A673 (cell line): ENCODE data around the gene STUM. TPM values are rescaled to one million over a fixed set of nuclear protein-coding genes. Genes with fewer than 3 reads are reported as not detected.

Source experiments
- BruUV-seq: library from RNA; stranded (reverse); fragments of 400-500 nt; replicated peaks from 2 replicates; lab custom pipeline; 2021; lab: Mats Ljungman, UMichigan
- CTCF ChIA-PET: fragments of 300-600 bp; sonication (Branson Sonifier 250); formaldehyde crosslinking; loops from one replicate; lab custom pipeline; 2022; ENCODE audit warnings: antibody characterized with exemption; lab: Charles Lee
- POLR2A ChIA-PET: fragments of 300-600 bp; sonication (Branson Sonifier 250); formaldehyde crosslinking; loops from one replicate; lab custom pipeline; 2022; ENCODE audit warnings: antibody characterized with exemption; ENCODE audit not compliant: low non-redundant PET; lab: Charles Lee
- DNase-seq: peaks from one replicate; pipeline ENCODE4 v3.0.0-alpha.2; 2015; ENCODE audit warnings: low spot score
- H3K27ac ChIP-seq: fragments of 200-600 bp; sonication (generic); 2 replicates; pipeline ENCODE4 v1.5.1; 2016; ENCODE audit warnings: mixed run types, low read depth, mild to moderate bottlenecking, mixed read lengths, antibody characterized with exemption, low read length; ENCODE audit not compliant: poor library complexity, severe bottlenecking
- H3K27me3 ChIP-seq: fragments of 200-600 bp; sonication (generic); replicated peaks from 2 replicates; pipeline ENCODE4 v1.6.1; 2017; ENCODE audit warnings: mixed run types, low read depth, mild to moderate bottlenecking, mixed read lengths, antibody characterized with exemption, low read length; ENCODE audit not compliant: insufficient read depth, poor library complexity
- H3K36me3 ChIP-seq: fragments of 200-600 bp; sonication (generic); 2 replicates; pipeline ENCODE4 v1.6.1; 2016; ENCODE audit warnings: mixed run types, mild to moderate bottlenecking, mixed read lengths, antibody characterized with exemption, low read length; ENCODE audit not compliant: insufficient read depth, poor library complexity, severe bottlenecking
- H3K4me1 ChIP-seq: fragments of 200-600 bp; sonication (generic); 2 replicates; pipeline ENCODE4 v1.6.1; 2017; ENCODE audit warnings: mixed run types, mild to moderate bottlenecking, mixed read lengths, antibody characterized with exemption, low read length; ENCODE audit not compliant: insufficient read depth, poor library complexity, severe bottlenecking
- H3K4me3 ChIP-seq: fragments of 200-600 bp; sonication (generic); 2 replicates; pipeline ENCODE4 v1.5.1; 2016; ENCODE audit warnings: low read depth, mixed run types, mild to moderate bottlenecking, mixed read lengths, low read length; ENCODE audit not compliant: poor library complexity, severe bottlenecking
- H3K9me3 ChIP-seq: fragments of 200-600 bp; sonication (generic); 2 replicates; pipeline ENCODE4 v1.6.1; 2016; ENCODE audit warnings: mixed run types, low read depth, mild to moderate bottlenecking, mixed read lengths, antibody characterized with exemption, low read length; ENCODE audit not compliant: poor library complexity, severe bottlenecking
- EZH2 ChIP-seq: fragments of 200-600 bp; sonication (generic); IDR thresholded peaks from 2 replicates; pipeline ENCODE4 v1.6.1; 2017; ENCODE audit warnings: borderline replicate concordance, low read depth, mild to moderate bottlenecking, mixed read lengths, antibody characterized with exemption, low read length; ENCODE audit not compliant: poor library complexity, severe bottlenecking
- intact Hi-C: fragments of 100-400 bp; cut with micrococcal nuclease; formaldehyde crosslinking; loops from one replicate; pipeline ENCODE4 v1.10.0; 2022; ENCODE audit not compliant: unreplicated experiment
- total RNA-seq: library from RNA; stranded (reverse); gene quantifications from 2 replicates; pipeline ENCODE4 v1.2.3, GENCODE V29; 2021
- TF ChIP-seq, protein P1 (sequence below): fragments of 300-800, 200-600 bp; sonication (generic); conservative IDR thresholded peaks from 2 replicates; pipeline ENCODE4 v1.5.1; 2017; ENCODE audit warnings: low read depth, mild to moderate bottlenecking, antibody characterized with exemption, low read length, moderate library complexity, mixed read lengths

STUM gene
- total RNA-seq, 1 experiment from 2014 or later, result 0.54 TPM

DNA sequence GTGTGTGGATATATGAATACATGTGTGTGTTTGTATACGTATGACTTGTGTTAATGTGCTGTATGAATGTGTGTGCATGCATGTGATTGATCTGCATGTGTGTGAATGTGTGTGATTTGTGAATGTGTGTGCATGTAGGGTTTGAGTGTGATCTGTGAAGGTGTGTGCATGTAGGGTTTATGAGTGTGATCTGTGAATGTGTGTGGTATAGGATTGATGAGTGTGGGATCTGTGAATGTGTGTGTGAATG, 88.2 kb downstream of the STUM start:
- H3K9me3 ChIP-seq, result no peaks in the 10 kb centered on the region
- intact Hi-C loops, result no loop called here
- POLR2A ChIA-PET, result no interaction called here
- H3K4me1 ChIP-seq, result no peaks in the 10 kb centered on the region
- CTCF ChIA-PET, result no interaction called here
- H3K27ac ChIP-seq, result no peak overlapping the region
- no peak for DNase-seq
- no peaks in the 10 kb centered on the region for H3K27me3 ChIP-seq
- H3K4me3 ChIP-seq, result no peak overlapping the region
- H3K36me3 ChIP-seq, result no peaks in the 10 kb centered on the region
- no peak for TF ChIP-seq EZH2
- TF ChIP-seq, protein P1, sequence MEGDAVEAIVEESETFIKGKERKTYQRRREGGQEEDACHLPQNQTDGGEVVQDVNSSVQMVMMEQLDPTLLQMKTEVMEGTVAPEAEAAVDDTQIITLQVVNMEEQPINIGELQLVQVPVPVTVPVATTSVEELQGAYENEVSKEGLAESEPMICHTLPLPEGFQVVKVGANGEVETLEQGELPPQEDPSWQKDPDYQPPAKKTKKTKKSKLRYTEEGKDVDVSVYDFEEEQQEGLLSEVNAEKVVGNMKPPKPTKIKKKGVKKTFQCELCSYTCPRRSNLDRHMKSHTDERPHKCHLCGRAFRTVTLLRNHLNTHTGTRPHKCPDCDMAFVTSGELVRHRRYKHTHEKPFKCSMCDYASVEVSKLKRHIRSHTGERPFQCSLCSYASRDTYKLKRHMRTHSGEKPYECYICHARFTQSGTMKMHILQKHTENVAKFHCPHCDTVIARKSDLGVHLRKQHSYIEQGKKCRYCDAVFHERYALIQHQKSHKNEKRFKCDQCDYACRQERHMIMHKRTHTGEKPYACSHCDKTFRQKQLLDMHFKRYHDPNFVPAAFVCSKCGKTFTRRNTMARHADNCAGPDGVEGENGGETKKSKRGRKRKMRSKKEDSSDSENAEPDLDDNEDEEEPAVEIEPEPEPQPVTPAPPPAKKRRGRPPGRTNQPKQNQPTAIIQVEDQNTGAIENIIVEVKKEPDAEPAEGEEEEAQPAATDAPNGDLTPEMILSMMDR, result no peak
- no TSS peak for BruUV-seq

DNA sequence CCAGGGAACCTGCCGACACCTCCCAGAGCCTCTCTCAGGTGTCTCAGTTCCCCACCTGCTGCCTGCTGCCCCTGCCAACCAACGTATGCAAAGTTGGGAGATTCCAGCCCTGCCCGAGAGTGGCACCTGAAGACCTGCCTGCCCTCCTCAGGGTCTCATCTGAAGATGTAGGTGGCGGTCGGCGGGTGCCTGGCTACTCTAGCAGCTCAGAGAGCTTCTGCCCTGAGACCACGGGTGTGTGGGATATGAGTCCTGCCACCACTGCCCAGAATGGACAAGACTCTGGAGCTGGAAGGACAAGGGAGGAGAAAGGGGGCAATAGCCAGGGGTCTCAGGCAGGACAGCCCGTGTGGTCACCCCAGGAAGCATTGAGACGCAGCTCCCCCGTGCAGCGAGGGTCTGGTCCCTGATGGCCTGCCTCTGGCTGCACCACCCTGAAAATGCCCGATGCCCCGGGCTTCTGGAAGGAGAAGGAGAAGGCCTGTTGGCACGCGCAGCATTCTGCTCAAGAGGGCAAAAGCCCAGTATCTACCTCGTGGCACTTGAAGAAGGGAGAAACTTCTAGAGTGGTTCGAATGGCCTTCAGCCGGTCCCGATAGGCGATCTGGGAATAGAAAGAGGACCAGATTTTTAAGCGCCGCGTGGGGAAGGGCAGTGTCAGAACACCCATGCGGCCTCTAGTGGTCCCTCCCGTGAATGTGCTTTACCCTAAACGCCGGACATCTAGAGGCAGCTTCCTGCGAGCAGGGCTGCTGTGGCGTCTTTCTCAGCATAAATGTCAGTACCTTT, 88.8 kb downstream of the STUM start:
- Histone ChIP-seq H3K9me3 (no peaks in the 10 kb centered on the region), H3K4me3 (no peak overlapping the region), H3K4me1 (no peaks in the 10 kb centered on the region), H3K36me3 (no peaks in the 10 kb centered on the region), H3K27me3 (no peaks in the 10 kb centered on the region), H3K27ac (no peak overlapping the region)
- intact Hi-C loops, result no loop called here
- ChIA-PET POLR2A (no interaction called here), CTCF (no interaction called here)
- no peak for DNase-seq
- no TSS peak for BruUV-seq
- TF ChIP-seq EZH2, result no peak
- TF ChIP-seq, protein P1, result no peak

DNA sequence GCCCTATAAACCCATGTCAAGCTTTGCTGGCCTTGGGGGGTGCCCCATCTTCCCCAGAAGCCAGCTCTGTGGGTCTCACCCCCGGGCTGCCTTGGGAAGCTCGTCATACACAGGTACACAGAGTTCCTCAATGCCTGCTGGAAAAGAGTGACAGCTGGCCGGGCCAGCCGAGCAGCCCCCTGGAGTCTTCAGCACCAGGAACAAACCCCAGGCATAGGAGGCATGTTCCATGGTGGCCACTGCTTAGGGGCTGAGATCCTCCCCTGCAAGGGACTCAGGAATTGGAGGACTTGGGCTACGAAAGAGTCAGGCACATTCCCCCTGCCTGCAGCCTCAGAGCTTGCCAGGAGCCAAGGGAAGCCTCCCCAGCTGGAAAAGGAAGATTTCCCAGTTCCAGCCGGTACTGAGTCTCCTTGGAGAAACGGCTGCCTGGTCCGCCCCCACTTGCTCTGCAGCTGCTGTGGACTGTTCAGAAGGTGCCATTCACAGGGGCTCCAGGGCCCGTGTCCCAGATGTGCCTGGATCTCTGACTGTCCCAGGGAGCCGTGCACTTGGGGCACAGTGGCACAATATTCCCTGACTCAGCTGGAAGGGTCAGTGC, 89.5 kb downstream of the STUM start:
- no peak for DNase-seq
- CTCF ChIA-PET, result no interaction called here
- Histone ChIP-seq H3K4me3 (no peak overlapping the region), H3K4me1 (no peaks in the 10 kb centered on the region), H3K9me3 (no peaks in the 10 kb centered on the region), H3K27me3 (no peaks in the 10 kb centered on the region), H3K36me3 (no peaks in the 10 kb centered on the region), H3K27ac (no peak overlapping the region)
- BruUV-seq, result no TSS peak
- POLR2A ChIA-PET, result no interaction called here
- TF ChIP-seq, protein P1, result no peak
- no peak for TF ChIP-seq EZH2
- intact Hi-C loops, result no loop called here
